ENCODE results near the gene EFHC2.
"Not testable (repeated sequence)": the region's sequence is repeated elsewhere in the genome, so short reads cannot be mapped to it uniquely, and the experiment has no call there.

The EFHC2 gene

GRCh38 chrX:44299177-44299576 lies 44.3 kb downstream of the EFHC2 start:
- DNase-seq (ENCODE audit: low spot score) = no peak

- peak; percentile 9 for DNase-seq (ENCODE audit: low spot score)
Measured at GRCh38 chrX:44291468-44292092, 51.9 kb downstream of the EFHC2 start.

- no peak for DNase-seq (ENCODE audit: low spot score)
Measured at GRCh38 chrX:44290718-44291117, 52.8 kb downstream of the EFHC2 start.

- DNase-seq (ENCODE audit: low spot score) = no peak
Measured at GRCh38 chrX:44282753-44283152, 60.7 kb downstream of the EFHC2 start.

- DNase-seq (ENCODE audit: low spot score) = no peak
Measured at GRCh38 chrX:44280116-44280515, 63.4 kb downstream of the EFHC2 start.

- no peak for DNase-seq (ENCODE audit: low spot score)
Measured at GRCh38 chrX:44274096-44274495, 69.4 kb downstream of the EFHC2 start.

GRCh38 chrX:44267861-44268260 lies 75.6 kb downstream of the EFHC2 start:
- no peak for DNase-seq (ENCODE audit: low spot score)

GRCh38 chrX:44267116-44267515 lies 76.4 kb downstream of the EFHC2 start:
- DNase-seq (ENCODE audit: low spot score) = no peak

GRCh38 chrX:44265559-44265958 lies 77.9 kb downstream of the EFHC2 start:
- no peak for DNase-seq (ENCODE audit: low spot score)

GRCh38 chrX:44264936-44265335 lies 78.5 kb downstream of the EFHC2 start:
- no peak for DNase-seq (ENCODE audit: low spot score)

GRCh38 chrX:44261286-44261685 lies 82.2 kb downstream of the EFHC2 start:
- DNase-seq (ENCODE audit: low spot score) = no peak

- no peak for DNase-seq (ENCODE audit: low spot score)
Measured at GRCh38 chrX:44260609-44261008, 82.9 kb downstream of the EFHC2 start.

- DNase-seq (ENCODE audit: low spot score) = not testable (repeated sequence)
Measured at GRCh38 chrX:44255742-44256141, 87.7 kb downstream of the EFHC2 start.

GRCh38 chrX:44253575-44253942 lies 89.9 kb downstream of the EFHC2 start:
- no peak for DNase-seq (ENCODE audit: low spot score)

GRCh38 chrX:44252688-44253574 lies 90.5 kb downstream of the EFHC2 start:
- DNase-seq (ENCODE audit: low spot score) = peak; percentile 44

GRCh38 chrX:44247468-44247867 lies 96.0 kb downstream of the EFHC2 start:
- no peak for DNase-seq (ENCODE audit: low spot score)

- no peak for DNase-seq (ENCODE audit: low spot score)
Measured at GRCh38 chrX:44246826-44247225, 96.6 kb downstream of the EFHC2 start.

- DNase-seq (ENCODE audit: low spot score) = no peak
Measured at GRCh38 chrX:44245733-44246132, 97.7 kb downstream of the EFHC2 start.

GRCh38 chrX:44244008-44244407 lies 99.5 kb downstream of the EFHC2 start:
- peak; percentile 47 for DNase-seq (ENCODE audit: low spot score)

- no peak for DNase-seq (ENCODE audit: low spot score)
Measured at GRCh38 chrX:44241546-44241945, 101.9 kb downstream of the EFHC2 start.

- no peak for DNase-seq (ENCODE audit: low spot score)
Measured at GRCh38 chrX:44240036-44240435, 103.4 kb downstream of the EFHC2 start.

- DNase-seq (ENCODE audit: low spot score) = no peak
Measured at GRCh38 chrX:44239036-44239435, 104.4 kb downstream of the EFHC2 start.

- no peak for DNase-seq (ENCODE audit: low spot score)
Measured at GRCh38 chrX:44235534-44235933, 107.9 kb downstream of the EFHC2 start.

GRCh38 chrX:44234541-44234940 lies 108.9 kb downstream of the EFHC2 start:
- no peak for DNase-seq (ENCODE audit: low spot score)

Measured in kidney tubule cell (primary cell).